HG02938 (cell line): Measurements from ENCODE around the gene P3H3.

Experiments used
- ATAC-seq: cut with Tn5 transposase; IDR thresholded peaks from one replicate; pipeline ENCODE4 v1.9.1; 2021; ENCODE audit warnings: mild to moderate bottlenecking, moderate library complexity; ENCODE audit not compliant: unreplicated experiment

The P3H3 gene

DNA sequence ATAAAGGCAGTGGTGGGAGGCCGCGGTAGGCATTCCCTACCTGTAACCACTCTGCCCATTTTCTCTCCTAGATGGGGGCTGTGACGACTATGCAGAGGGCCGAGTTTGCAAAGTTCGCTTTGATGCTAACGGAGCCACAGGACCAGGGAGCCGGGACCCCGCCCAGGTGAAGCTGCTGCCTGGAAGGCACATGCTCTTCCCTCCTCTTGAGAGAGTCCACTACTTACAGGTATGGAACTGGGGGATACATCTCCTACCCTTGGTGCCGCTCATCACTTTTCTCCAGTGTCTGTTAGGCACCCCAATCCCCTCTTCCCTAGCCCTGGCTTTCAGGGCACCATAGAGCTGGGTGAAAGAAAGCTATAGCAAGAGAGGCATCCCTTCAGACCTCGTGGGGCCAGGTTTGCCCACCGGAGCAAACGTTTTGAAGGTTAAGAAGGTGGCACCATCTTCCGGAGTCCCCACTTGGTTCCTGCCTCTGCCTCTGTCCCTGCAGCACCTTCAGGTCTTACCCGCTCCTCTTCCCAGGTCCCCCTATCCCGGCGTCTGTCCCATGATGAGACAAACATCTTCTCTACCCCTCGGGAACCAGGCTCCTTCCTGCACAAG, 2.0 kb upstream of the P3H3 start:
- no peak for ATAC-seq

DNA sequence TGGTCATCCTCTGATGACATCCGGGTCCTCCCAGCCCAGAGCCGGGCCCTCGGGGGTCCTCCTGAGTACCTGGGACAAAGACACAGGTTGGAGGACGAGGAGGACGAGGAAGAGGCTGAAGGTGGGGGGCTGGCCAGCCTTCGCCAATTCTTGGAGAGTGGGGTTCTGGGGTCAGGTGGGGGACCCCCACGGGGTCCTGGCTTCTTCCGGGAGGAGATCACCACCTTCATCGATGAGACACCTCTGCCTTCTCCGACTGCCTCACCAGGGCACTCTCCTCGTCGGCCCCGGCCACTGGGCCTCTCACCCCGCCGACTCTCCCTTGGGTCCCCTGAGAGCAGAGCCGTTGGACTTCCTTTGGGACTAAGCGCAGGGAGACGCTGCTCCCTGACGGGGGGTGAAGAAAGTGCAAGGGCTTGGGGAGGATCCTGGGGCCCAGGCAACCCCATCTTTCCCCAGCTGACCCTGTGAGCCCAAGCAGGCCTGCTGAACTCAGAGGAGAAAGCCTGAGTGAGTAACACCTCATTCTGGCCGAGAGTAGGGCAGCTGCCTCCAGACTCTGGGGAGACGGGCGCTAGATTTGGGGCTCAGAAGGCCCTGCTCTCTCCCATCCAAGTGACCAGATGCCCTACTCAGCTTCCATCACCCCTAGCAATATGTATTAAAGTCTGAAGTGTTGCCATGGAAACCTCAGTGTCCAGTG, 1.3 kb upstream of the P3H3 start:
- ATAC-seq, result no peak

DNA sequence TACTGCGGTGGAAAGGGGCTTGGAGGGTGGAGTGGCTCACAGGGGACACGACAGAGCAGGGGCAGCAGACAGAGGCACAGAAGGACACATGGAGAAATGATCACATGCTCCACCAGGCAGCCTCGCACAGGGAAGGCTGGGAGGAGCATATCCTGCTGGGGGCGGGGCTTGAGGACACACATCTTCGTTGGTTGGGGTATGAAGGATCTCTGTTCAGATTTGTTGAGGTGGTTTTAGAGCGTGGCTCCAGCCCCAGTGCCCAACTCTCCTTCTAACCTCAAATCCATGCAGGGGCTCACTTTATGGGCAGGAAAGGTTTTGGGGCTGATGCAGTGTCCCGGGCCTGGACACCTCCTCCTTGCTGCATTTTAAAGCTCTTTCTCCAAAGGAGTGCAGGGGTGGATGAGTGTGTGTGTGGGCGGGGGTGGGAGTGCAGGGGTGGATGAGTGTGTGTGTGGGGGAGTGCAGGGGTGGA, 733 bp upstream of the P3H3 start:
- ATAC-seq, result no peak

GRCh38 chr12:6828781-6829535, 751 bp downstream of the P3H3 start:
- no peak for ATAC-seq

DNA sequence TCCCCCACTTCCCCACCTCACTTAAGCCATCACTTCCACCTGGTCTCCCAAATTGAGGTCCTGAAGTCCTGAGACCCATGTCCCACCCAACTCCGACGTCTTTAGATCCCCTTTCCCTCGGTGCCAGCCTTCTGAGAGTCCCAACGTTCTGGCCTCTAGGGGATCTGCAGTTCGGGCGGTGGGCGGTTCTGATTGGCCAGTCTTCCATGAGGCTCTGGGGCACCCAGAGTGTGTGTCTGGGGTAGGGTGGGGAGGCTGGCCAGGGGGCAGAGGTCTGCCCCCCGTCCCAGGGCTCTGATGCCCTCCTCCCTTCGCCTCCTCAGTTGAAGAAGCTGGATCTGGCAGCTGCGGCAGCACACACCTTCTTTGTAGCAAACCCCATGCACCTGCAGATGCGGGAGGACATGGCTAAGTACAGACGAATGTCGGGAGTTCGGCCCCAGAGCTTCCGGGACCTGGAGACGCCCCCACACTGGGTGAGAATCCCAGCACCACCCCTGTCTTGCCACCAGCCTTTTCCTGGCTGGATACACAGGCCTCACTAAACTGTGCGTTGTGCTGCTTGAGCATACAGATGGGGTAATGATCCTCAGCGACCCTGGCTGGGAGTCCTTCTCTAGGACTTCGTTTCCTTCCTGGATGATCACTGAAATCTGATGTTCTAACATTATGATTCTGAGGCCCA, 1.5 kb downstream of the P3H3 start:
- no peak for ATAC-seq

GRCh38 chr12:6830286-6830890, 2.2 kb downstream of the P3H3 start:
- ATAC-seq, result no peak

GRCh38 chr12:6830999-6831398, 2.8 kb downstream of the P3H3 start:
- no peak for ATAC-seq

DNA sequence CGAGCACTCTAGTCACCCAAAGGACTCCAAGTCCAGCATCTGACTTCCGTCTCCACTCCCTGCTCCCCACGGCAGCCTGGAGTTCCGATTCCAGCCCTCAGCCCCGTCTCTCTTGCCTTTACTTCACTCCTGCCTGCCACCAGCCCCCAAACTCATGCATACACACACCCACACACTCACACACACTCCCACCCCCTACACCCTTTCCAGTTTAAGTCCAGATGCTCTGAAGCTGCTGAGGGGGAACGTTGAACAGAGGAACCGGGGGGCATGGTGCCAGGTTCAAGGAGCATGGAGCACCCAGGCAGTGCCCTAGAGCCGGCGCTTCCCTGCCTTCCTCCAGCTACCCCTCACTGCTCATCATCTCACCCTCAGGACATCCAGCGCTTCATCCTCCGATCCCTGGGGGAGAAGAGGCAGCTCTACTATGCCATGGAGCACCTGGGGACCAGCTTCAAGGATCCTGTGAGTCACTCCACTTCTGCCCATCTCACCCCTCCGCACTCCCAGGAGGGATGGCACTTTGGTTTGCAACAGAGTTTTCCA, 3.3 kb downstream of the P3H3 start:
- no peak for ATAC-seq

GRCh38 chr12:6832125-6832524, 3.9 kb downstream of the P3H3 start:
- ATAC-seq, result no peak

DNA sequence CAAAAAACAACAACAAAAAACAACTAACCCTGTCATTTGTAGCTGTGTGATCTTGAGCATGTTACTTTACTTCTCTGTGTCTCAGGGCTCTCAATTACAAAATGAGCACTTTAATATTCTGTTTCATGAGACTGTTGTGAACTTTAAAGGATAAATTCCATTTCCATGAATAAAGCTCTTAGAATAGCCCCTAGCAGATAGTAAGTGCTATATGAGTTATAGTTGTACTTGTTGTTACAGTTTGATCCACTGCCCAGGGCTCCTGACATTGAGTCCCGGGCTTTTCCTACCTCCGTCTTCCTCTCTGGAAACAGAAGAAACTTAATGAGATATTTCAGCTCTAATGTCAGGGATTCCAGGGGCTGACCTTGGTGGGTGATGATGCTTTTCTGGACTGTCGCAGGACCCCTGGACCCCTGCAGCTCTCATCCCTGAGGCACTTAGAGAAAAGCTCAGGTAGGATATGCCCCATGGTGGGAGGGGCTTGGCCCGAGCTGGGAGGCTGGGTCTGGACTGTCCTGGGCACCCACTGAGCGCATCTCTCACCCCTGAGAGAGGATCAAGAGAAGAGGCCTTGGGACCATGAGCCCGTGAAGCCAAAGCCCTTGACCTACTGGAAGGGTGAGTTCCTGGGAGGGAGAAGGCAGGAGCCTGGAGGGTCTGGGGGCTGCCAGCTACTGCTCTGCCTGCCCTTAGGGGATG, 5.1 kb downstream of the P3H3 start:
- ATAC-seq, result no peak

GRCh38 chr12:6834254-6834653, 6.0 kb downstream of the P3H3 start:
- no peak for ATAC-seq

DNA sequence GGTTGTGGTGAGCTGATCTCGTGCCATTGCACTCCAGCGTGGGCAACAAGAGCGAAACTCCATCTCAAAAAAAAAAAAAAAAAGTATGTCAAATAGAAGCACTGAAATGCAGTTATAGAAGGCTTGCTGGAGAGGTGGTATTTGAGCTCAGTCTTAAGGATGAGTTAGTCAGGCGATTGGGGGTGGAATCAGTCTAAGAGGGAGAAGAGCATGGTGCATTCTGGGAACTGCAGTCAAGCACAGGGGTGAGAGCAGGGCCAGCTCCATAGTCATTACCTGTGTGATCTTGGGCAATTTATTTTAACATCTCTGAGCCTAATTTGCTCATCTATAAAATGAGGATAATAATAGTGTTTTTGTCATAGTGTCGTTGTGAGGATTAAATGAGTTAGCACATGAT, 6.7 kb downstream of the P3H3 start:
- ATAC-seq, result no peak

- no peak for ATAC-seq
Observed at GRCh38 chr12:6836851-6837250, 8.6 kb downstream of the P3H3 start.

- no peak for ATAC-seq
Observed at GRCh38 chr12:6837370-6838060, 9.3 kb downstream of the P3H3 start.

- ATAC-seq, result no peak
Observed at GRCh38 chr12:6838854-6839253, 10.6 kb downstream of the P3H3 start.

DNA sequence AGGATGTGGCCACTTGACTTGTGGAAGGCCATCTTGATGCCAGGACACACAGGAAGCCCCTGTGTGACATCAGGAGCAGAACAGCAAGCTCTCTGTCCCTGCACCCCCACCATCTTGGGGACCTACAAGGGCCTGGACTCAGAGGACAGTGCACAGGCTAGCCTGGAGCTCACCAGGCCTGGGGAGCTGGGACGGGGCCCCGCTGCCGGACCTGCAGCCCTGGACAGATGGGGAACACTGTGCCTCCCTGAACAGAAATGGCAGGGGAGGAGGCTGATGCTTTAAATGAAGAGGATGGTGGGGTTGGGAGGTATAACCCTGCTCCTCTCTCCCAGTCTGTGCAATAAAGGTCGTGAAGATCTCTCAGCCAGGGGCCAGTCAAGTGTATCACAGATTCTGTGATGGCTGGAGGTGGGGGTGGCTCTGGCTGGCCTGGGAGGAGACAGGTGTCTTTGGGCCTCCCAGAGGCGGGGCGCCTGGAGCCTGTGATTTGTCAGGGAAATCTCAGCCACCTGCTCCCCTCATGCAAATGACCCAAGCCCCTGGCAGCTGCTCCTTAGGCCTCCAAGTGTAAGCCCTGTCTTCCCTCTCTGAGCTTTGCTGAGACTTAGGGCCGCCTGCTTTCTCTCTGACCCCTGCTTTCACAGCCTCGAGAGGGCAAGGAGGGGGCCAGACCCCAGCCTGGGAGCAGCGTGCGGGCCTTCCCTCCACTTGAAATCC, 11.4 kb downstream of the P3H3 start:
- no peak for ATAC-seq

- no peak for ATAC-seq
Observed at GRCh38 chr12:6840330-6840729, 12.1 kb downstream of the P3H3 start.

- ATAC-seq, result no peak
Observed at GRCh38 chr12:6840761-6841515, 12.7 kb downstream of the P3H3 start, which contains the start of gene GNB3. Gene GNB3, plus strand, starts transcription at chr12:6840925. Its CDS starts 363 bp downstream, at chr12:6841288.
